Endodermal cell (in vitro differentiated cells): Measurements from ENCODE around the gene RSPRY1. TPM values are rescaled to one million over a fixed set of nuclear protein-coding genes. Genes with fewer than 3 reads are reported as not detected.
A peak's percentile ranks its signal among the peaks of the same experiment; 100 is the strongest.
"Not testable (repeated sequence)": the region's sequence is repeated elsewhere in the genome, so short reads cannot be mapped to it uniquely, and the experiment has no call there.

Source experiments
- DNase-seq: peaks from one replicate; pipeline ENCODE4 v3.0.0-alpha.2; 2017
- H3K27ac ChIP-seq: 2 replicates; pipeline ENCODE4 v1.5.1; 2013; ENCODE audit warnings: mild to moderate bottlenecking, low read depth, low read length, moderate library complexity
- H3K27me3 ChIP-seq: 2 replicates; pipeline ENCODE4 v1.6.1; 2013; ENCODE audit warnings: mild to moderate bottlenecking, low read length, moderate library complexity; ENCODE audit not compliant: insufficient read depth, control insufficient read depth, poor library complexity, severe bottlenecking
- H3K36me3 ChIP-seq: 2 replicates; pipeline ENCODE4 v1.7.0; 2013; ENCODE audit warnings: mild to moderate bottlenecking, low read length, moderate library complexity; ENCODE audit not compliant: control insufficient read depth, insufficient read depth
- H3K4me1 ChIP-seq: one replicate; pipeline ENCODE4 v1.7.0; 2013; ENCODE audit warnings: low read length; ENCODE audit not compliant: control insufficient read depth, insufficient read depth
- H3K4me3 ChIP-seq: 2 replicates; pipeline ENCODE4 v1.5.1; 2013; ENCODE audit warnings: mild to moderate bottlenecking, low read length, moderate library complexity
- H3K9ac ChIP-seq: 2 replicates; pipeline ENCODE4 v1.6.1; 2013; ENCODE audit warnings: mild to moderate bottlenecking, low read length, moderate library complexity; ENCODE audit not compliant: poor library complexity, severe bottlenecking; ENCODE audit errors: extremely low read depth
- H3K9me3 ChIP-seq: 2 replicates; pipeline ENCODE4 v1.6.1; 2013; ENCODE audit warnings: mild to moderate bottlenecking, low read length, moderate library complexity; ENCODE audit not compliant: control insufficient read depth
- H3K27ac Mint-ChIP-seq: 2 replicates; pipeline ENCODE4 v1.8.0; 2020; ENCODE audit warnings: mixed read lengths
- H3K27me3 Mint-ChIP-seq: 2 replicates; pipeline ENCODE4 v1.8.0; 2021; ENCODE audit warnings: mild to moderate bottlenecking, mixed read lengths; ENCODE audit not compliant: insufficient read depth
- H3K36me3 Mint-ChIP-seq: 2 replicates; pipeline ENCODE4 v1.8.0; 2020; ENCODE audit warnings: low read depth, mixed read lengths
- H3K4me1 Mint-ChIP-seq: 2 replicates; pipeline ENCODE4 v1.8.0; 2020; ENCODE audit warnings: mixed read lengths
- H3K4me3 Mint-ChIP-seq: 2 replicates; pipeline ENCODE4 v1.8.0; 2020; ENCODE audit warnings: mild to moderate bottlenecking, moderate library complexity, mixed read lengths
- H3K9me3 Mint-ChIP-seq: 2 replicates; pipeline ENCODE4 v1.8.0; 2020; ENCODE audit warnings: mild to moderate bottlenecking, mixed read lengths
- WGBS, 2 experiments: methylation state at CpG; one replicate each; pipeline versions ENCODE4 v1.1.5 to v1.1.7; 2013; ENCODE audit warnings: missing lambda C conversion rate in 2 of 2, mixed read lengths in 1 of 2; ENCODE audit not compliant: insufficient coverage in 1 of 2, insufficient read length in 1 of 2; 5-methylcytosine and 5-hydroxymethylcytosine counted together
- total RNA-seq, 2 donors: library from RNA; stranded (reverse); fragmentation: NEBNext Ultra II Directional in 1 of 2; extraction: Animal tissue kit (Norgen Biotek cat#: 25700) in 1 of 2; gene quantifications; 2 replicates in 1 of 2; 3 replicates in 1 of 2; pipeline ENCODE4 v1.2.1, GENCODE V29; 2021
- TF ChIP-seq, protein P1 (sequence below): fragments of 200-600 bp; sonication (generic); conservative IDR thresholded peaks from 2 replicates; pipeline ENCODE4 v1.5.0; 2021; ENCODE audit warnings: antibody characterized with exemption, mild to moderate bottlenecking

Gene RSPRY1
- total RNA-seq, 2 donors from 2014 or later: 40.3 to 46.5 TPM

GRCh38 chr16:57271867-57272495 is 85.9 kb downstream of the RSPRY1 start:
- Mint-ChIP-seq H3K9me3 (no peaks in the 10 kb centered on the region), H3K27me3 (no peaks in the 10 kb centered on the region), H3K4me3 (no peak overlapping the region), H3K27ac (peak overlapping the region; percentile 23), H3K36me3 (no peaks in the 10 kb centered on the region), H3K4me1 (peaks cover 25% of the 10 kb centered on the region)
- no peaks in the 10 kb centered on the region for H3K36me3 ChIP-seq
- 86 to 92% methylated on average over 2 to 5 of the region's 5 CpGs for WGBS, 2 experiments
- TF ChIP-seq, protein P1, sequence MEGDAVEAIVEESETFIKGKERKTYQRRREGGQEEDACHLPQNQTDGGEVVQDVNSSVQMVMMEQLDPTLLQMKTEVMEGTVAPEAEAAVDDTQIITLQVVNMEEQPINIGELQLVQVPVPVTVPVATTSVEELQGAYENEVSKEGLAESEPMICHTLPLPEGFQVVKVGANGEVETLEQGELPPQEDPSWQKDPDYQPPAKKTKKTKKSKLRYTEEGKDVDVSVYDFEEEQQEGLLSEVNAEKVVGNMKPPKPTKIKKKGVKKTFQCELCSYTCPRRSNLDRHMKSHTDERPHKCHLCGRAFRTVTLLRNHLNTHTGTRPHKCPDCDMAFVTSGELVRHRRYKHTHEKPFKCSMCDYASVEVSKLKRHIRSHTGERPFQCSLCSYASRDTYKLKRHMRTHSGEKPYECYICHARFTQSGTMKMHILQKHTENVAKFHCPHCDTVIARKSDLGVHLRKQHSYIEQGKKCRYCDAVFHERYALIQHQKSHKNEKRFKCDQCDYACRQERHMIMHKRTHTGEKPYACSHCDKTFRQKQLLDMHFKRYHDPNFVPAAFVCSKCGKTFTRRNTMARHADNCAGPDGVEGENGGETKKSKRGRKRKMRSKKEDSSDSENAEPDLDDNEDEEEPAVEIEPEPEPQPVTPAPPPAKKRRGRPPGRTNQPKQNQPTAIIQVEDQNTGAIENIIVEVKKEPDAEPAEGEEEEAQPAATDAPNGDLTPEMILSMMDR: no peak
- H3K4me3 ChIP-seq: no peak overlapping the region
- no peak overlapping the region for H3K9ac ChIP-seq
- DNase-seq: no peak
- no peak overlapping the region for H3K27ac ChIP-seq
- no peaks in the 10 kb centered on the region for H3K9me3 ChIP-seq
- H3K4me1 ChIP-seq: peaks cover 15% of the 10 kb centered on the region
- H3K27me3 ChIP-seq: no peaks in the 10 kb centered on the region

GRCh38 chr16:57273359-57273758 is 87.2 kb downstream of the RSPRY1 start:
- Histone ChIP-seq H3K27me3 (no peaks in the 10 kb centered on the region), H3K36me3 (no peaks in the 10 kb centered on the region), H3K4me1 (peaks cover 14% of the 10 kb centered on the region), H3K4me3 (no peak overlapping the region), H3K27ac (no peak overlapping the region), H3K9me3 (no peaks in the 10 kb centered on the region), H3K9ac (peak overlapping the region; percentile 57)
- H3K9me3 Mint-ChIP-seq: no peaks in the 10 kb centered on the region
- H3K27me3 Mint-ChIP-seq: peaks cover 2% of the 10 kb centered on the region
- H3K36me3 Mint-ChIP-seq: no peaks in the 10 kb centered on the region
- peak overlapping the region; percentile 90 for H3K27ac Mint-ChIP-seq
- no peak overlapping the region for H3K4me3 Mint-ChIP-seq
- 14 to 18% methylated on average over 1 of the region's 1 CpG for WGBS, 2 experiments
- peaks cover 24% of the 10 kb centered on the region for H3K4me1 Mint-ChIP-seq
- TF ChIP-seq, protein P1: no peak
- peak; percentile 83 for DNase-seq

- H3K4me3 ChIP-seq: no peak overlapping the region
- Mint-ChIP-seq H3K4me1 (peaks cover 19% of the 10 kb centered on the region), H3K27me3 (peaks cover 2% of the 10 kb centered on the region), H3K27ac (peak overlapping the region; percentile 90), H3K4me3 (no peak overlapping the region), H3K36me3 (no peaks in the 10 kb centered on the region), H3K9me3 (no peaks in the 10 kb centered on the region)
- H3K36me3 ChIP-seq: no peaks in the 10 kb centered on the region
- H3K9me3 ChIP-seq: no peaks in the 10 kb centered on the region
- H3K4me1 ChIP-seq: peaks cover 10% of the 10 kb centered on the region
- TF ChIP-seq, protein P1: no peak
- H3K9ac ChIP-seq: no peak overlapping the region
- H3K27me3 ChIP-seq: no peaks in the 10 kb centered on the region
- WGBS, 2 experiments: 96 to 100% methylated on average over 4 to 5 of the region's 5 CpGs
- DNase-seq: no peak
- H3K27ac ChIP-seq: no peak overlapping the region
These were observed 87.7 kb downstream of the RSPRY1 start for GRCh38 chr16:57273826-57274225.

DNA sequence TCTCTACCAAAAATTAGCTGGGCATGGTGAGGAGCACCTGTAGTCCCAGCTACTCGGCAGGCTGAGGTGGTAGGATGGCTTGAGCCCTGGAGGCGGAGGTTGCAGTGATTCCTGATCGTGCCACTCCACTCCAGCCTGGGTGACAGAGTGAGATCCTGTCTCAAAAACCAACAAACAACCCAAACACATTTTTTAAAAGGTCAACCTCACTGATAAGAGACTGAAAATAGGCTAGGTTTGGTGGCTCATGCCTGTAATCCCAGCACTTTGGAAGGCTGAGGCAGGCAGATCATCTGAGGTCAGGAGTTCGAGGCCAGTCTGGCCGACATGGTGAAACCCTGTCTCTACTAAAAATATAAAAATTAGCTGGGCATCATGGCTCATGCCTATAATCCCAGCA is 89.8 kb downstream of the RSPRY1 start:
- not testable (repeated sequence) for H3K36me3 Mint-ChIP-seq, H3K9me3 Mint-ChIP-seq, H3K27me3 Mint-ChIP-seq, H3K27me3 ChIP-seq, H3K4me3 Mint-ChIP-seq, H3K4me3 ChIP-seq, H3K4me1 ChIP-seq, H3K27ac Mint-ChIP-seq, H3K9ac ChIP-seq, H3K27ac ChIP-seq, H3K9me3 ChIP-seq, DNase-seq, H3K36me3 ChIP-seq
- WGBS, 2 experiments: 91 to 93% methylated on average over 5 of the region's 5 CpGs
- peaks cover 14% of the 10 kb centered on the region for H3K4me1 Mint-ChIP-seq
